ENCODE data around the gene RIMS1.

Gene RIMS1

DNA sequence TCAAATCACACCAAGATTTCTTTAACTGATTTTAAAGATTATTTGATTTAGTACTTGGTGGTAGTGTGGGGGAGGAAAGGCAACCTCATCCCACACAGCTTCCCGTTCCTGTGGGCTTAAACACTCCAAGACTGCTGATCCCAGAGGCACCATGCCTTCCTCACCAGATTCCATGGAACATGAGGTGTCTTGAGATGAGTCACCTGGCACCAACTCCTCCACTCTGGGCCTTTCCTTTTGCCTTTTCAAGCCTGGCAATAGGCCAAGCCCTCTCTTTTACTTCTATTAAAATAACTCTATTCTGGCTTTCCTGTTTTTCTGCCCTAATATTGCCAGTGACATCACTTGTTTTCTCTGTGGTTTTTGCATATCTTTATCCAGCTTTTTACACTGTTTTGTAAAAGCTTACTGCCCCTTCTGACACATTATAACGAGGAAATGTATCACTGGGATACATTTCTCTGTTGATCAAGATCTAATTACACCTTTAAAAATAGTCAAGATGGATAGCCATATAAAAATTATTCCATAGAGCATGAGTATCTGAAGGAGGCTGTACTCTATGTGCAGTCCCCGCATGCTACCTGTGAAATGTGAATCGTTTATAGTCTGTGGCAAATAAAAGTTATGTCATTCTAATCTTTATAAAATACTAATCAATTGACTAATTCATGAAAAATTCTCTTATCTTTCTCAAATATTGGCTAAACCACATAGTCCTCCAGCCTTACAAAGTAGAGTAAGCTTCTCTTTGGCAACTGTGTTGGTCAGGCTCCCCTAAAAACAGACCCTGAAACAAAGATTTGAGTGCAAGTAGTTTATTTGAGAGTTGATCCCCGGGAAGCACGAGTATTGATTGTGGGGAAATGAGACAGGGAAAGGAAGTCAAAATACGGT, 477.7 kb downstream of the RIMS1 start:
- DNase-seq: no peak

- no peak for DNase-seq
These were observed 479.4 kb downstream of the RIMS1 start for GRCh38 chr6:72365773-72366172.

DNA sequence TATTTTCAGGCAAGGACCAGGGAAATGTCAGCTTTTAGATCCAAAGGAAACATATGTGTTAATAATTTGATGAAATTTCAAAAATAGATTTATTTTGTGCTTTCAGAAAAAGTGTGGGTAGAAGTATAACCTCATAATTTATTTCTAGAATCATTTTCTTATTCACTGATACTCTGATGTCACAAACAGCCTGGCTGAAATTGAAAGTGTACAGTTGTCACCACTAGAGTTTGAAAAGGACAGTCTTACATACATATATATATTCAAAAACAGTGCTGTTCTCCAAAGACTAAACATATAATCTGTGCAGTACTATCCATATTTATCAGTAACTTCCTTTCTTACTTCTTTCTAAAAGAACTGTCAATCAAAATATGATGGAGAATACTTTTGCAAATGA, 481.1 kb downstream of the RIMS1 start:
- DNase-seq: no peak

DNA sequence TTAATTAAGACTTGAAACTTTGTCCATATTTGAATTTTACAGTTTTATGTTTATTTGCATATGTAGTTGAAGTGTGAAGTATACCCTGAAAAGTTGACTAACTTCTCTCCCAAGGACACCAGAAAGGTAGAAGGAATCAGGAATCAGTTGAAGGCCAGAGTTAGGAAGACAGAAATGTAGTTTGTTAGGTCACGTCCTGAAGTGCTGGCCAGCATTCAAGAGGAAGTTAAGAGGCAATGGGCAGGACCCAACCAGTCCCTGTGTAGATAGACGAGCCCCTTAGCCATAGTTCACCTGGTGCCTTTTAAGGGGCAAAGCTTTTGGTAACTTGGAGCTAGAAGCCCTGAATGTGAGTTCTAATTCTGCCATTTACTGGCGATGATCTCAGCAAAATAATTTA, 485.1 kb downstream of the RIMS1 start:
- no peak for DNase-seq

DNA sequence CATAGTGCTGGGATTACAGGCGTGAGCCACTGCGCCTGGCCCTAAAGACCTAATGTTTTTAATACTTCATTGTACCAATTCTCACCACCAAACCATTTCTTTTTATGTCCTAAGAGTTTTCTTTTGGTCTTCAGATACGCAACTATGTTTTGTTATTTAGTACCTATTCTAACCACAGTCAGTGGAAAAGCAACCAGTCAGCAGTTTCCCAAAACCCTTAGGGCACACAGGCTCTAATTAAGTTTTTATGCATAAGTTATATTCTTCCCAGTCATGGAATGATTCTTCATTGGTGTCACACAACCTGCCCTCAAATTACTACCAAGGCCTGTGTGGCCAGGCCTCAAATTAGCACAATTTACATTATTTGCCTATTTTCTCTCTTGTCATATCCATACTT, 487.8 kb downstream of the RIMS1 start:
- DNase-seq: no peak

- no peak for DNase-seq
These were observed 488.5 kb downstream of the RIMS1 start for GRCh38 chr6:72374857-72375256.

GRCh38 chr6:72376736-72377135, 490.4 kb downstream of the RIMS1 start:
- DNase-seq: no peak

GRCh38 chr6:72381076-72381475, 494.7 kb downstream of the RIMS1 start:
- no peak for DNase-seq

GRCh38 chr6:72382602-72383529, 496.5 kb downstream of the RIMS1 start:
- DNase-seq: no peak

GRCh38 chr6:72386324-72386723, 500.0 kb downstream of the RIMS1 start:
- DNase-seq: no peak

DNA sequence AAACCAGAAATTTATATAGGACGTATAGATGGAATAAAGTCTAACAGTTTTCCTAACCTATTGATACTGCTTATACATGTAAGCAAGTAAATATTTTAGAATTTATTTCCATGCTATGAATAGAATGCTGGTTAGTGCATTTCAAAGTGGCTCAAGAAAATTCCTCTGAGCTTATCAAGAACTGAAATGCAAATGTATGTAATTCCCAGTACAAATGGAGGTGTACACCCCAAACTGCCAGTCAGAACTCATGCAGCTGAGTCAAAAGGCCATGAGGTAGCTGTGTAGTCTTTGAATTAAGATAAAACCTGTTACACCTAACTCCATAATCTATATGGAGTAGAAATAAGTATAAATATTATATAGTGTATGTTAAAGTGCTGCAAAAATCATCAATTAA, 503.3 kb downstream of the RIMS1 start:
- no peak for DNase-seq

- DNase-seq: no peak
These were observed 504.2 kb downstream of the RIMS1 start for GRCh38 chr6:72390548-72390947.

DNA sequence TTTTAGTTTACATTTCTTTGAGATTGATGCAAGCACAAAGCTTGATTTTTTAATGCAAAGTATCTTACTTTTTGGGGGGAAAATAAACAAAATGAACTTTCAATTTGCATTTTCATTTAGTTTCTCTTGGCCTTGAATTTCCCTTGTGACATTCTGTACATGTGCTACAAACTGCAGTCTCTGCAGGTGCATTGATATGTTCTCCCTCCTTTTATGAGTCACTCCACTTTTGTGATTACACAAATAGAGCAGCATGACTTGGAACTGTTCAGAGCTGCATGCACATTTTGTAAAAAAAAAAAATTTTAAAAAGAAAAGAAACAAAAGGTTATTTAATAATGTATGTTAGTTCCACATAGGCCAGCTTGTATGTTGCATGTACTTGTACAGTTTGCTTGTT, 515.5 kb downstream of the RIMS1 start:
- DNase-seq: no peak

GRCh38 chr6:72403413-72403812, 517.1 kb downstream of the RIMS1 start:
- no peak for DNase-seq

DNA sequence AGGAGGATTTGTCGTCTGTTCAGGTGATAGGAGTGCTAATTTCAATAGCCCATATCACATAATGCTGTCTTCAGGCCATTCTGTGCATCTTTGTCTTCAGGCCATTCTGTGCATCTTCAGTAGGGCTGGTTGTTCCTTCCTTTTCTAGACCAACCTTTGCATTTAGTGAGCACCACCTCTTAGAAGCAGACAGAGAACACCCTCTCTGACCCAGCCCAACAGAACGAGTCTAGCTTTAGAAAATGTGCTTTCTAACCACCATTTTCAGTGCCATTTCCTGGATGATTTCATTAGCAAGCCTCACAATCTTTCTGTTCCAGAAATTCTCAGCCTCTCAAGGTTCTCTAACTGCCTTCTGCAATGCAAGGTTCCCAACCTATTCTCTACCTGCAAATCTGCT, 520.2 kb downstream of the RIMS1 start:
- DNase-seq: no peak

- DNase-seq: no peak
These were observed 524.4 kb downstream of the RIMS1 start for GRCh38 chr6:72410769-72411168.

- peak; percentile 82 for DNase-seq
These were observed 525.7 kb downstream of the RIMS1 start for GRCh38 chr6:72411872-72412708.

- no peak for DNase-seq
These were observed 526.3 kb downstream of the RIMS1 start for GRCh38 chr6:72412709-72413044.

GRCh38 chr6:72413884-72414283, 527.5 kb downstream of the RIMS1 start:
- DNase-seq: no peak

- no peak for DNase-seq
These were observed 528.3 kb downstream of the RIMS1 start for GRCh38 chr6:72414657-72415056.

- DNase-seq: no peak
These were observed 530.6 kb downstream of the RIMS1 start for GRCh38 chr6:72416744-72417465.

- no peak for DNase-seq
These were observed 531.4 kb downstream of the RIMS1 start for GRCh38 chr6:72417759-72418158.

Data from CD4-positive, alpha-beta T cell treated with Interleukin-12 subunit alpha and Interleukin-12 subunit beta, for 1 hour (primary cell).